KG1 (cell line): ENCODE measurements around the gene ZC2HC1B.
A peak's percentile ranks its signal among the peaks of the same experiment; 100 is the strongest.

Source experiments
- DNase-seq: peaks from one replicate; lab custom pipeline; 2025; lab: John Stamatoyannopoulos, UW

Gene ZC2HC1B

GRCh38 chr6:143934867-143935266, 70.6 kb downstream of the ZC2HC1B start:
- DNase-seq = no peak

- no peak for DNase-seq
These were observed 72.1 kb downstream of the ZC2HC1B start for GRCh38 chr6:143936347-143936746.

GRCh38 chr6:143936778-143937667, 72.7 kb downstream of the ZC2HC1B start:
- DNase-seq = no peak

- no peak for DNase-seq
These were observed 73.3 kb downstream of the ZC2HC1B start for GRCh38 chr6:143937668-143937970.

GRCh38 chr6:143939364-143939763, 75.1 kb downstream of the ZC2HC1B start:
- no peak for DNase-seq

- DNase-seq = peak; percentile 48
These were observed 75.8 kb downstream of the ZC2HC1B start for GRCh38 chr6:143940011-143940597.

- DNase-seq = no peak
These were observed 77.8 kb downstream of the ZC2HC1B start for GRCh38 chr6:143941852-143942627.

- no peak for DNase-seq
These were observed 83.9 kb downstream of the ZC2HC1B start for GRCh38 chr6:143948208-143948607.

- no peak for DNase-seq
These were observed 85.3 kb downstream of the ZC2HC1B start for GRCh38 chr6:143949535-143949934.

GRCh38 chr6:143949962-143950361, 85.7 kb downstream of the ZC2HC1B start:
- DNase-seq = no peak

- no peak for DNase-seq
These were observed 86.6 kb downstream of the ZC2HC1B start for GRCh38 chr6:143950875-143951274.

GRCh38 chr6:143952060-143952778, 87.9 kb downstream of the ZC2HC1B start:
- no peak for DNase-seq

- no peak for DNase-seq
These were observed 88.8 kb downstream of the ZC2HC1B start for GRCh38 chr6:143952947-143953701.

GRCh38 chr6:143953922-143954321, 89.6 kb downstream of the ZC2HC1B start:
- no peak for DNase-seq

- DNase-seq = no peak
These were observed 91.7 kb downstream of the ZC2HC1B start for GRCh38 chr6:143955971-143956370.

GRCh38 chr6:143957679-143958274, 93.5 kb downstream of the ZC2HC1B start:
- DNase-seq = no peak

- DNase-seq = no peak
These were observed 94.6 kb downstream of the ZC2HC1B start for GRCh38 chr6:143958839-143959399.

- no peak for DNase-seq
These were observed 95.7 kb downstream of the ZC2HC1B start for GRCh38 chr6:143959927-143960326.

GRCh38 chr6:143961066-143961465, 96.8 kb downstream of the ZC2HC1B start:
- DNase-seq = no peak
